Spleen (tissue), 11 donors: ENCODE results near the gene KIF5C. TPM values are rescaled to one million over a fixed set of nuclear protein-coding genes. Genes with fewer than 3 reads are reported as not detected.

Source experiments
- DNase-seq: peaks from one replicate; pipeline ENCODE4 v3.0.0-alpha.2; 2020
- H3K27ac ChIP-seq, 8 donors: fragments of 200-600 bp; sonication (generic) in 7 of 8; 1 replicate in 4 of 8; 2 replicates in 4 of 8; pipeline versions ENCODE4 v1.5.0 to v1.8.0; 2016 to 2021; ENCODE audit warnings: inconsistent platforms in 4 of 8, mild to moderate bottlenecking in 4 of 8, moderate library complexity in 1 of 8
- H3K27me3 ChIP-seq, 7 donors: fragments of 200-600 bp; sonication (generic) in 6 of 7; replicated peaks in 1 of 7; 1 replicate in 4 of 7; 2 replicates in 3 of 7; pipeline versions ENCODE4 v1.5.0 to v1.8.0; 2016 to 2021; ENCODE audit warnings: inconsistent platforms in 3 of 7, mild to moderate bottlenecking in 1 of 7
- H3K36me3 ChIP-seq, 6 donors: fragments of 200-600 bp; sonication (generic) in 5 of 6; 1 replicate in 4 of 6; 2 replicates in 2 of 6; pipeline versions ENCODE4 v1.5.0 to v1.8.0; 2016 to 2021; ENCODE audit warnings: inconsistent platforms in 2 of 6
- H3K4me1 ChIP-seq, 6 donors: fragments of 200-600 bp; sonication (generic) in 5 of 6; 1 replicate in 3 of 6; 2 replicates in 3 of 6; pipeline versions ENCODE4 v1.5.0 to v1.8.0; 2016 to 2021; ENCODE audit warnings: inconsistent platforms in 3 of 6
- H3K4me3 ChIP-seq, 8 donors: fragments of 200-600 bp; sonication (generic) in 7 of 8; 1 replicate in 4 of 8; 2 replicates in 4 of 8; pipeline versions ENCODE4 v1.5.0 to v1.8.0; 2016 to 2021; ENCODE audit warnings: inconsistent platforms in 4 of 8, mild to moderate bottlenecking in 4 of 8, moderate library complexity in 2 of 8
- H3K9me3 ChIP-seq, 8 donors: fragments of 200-600 bp; sonication (generic) in 7 of 8; 1 replicate in 4 of 8; 2 replicates in 4 of 8; pipeline versions ENCODE4 v1.5.0 to v1.8.0; 2016 to 2021; ENCODE audit warnings: inconsistent platforms in 4 of 8
- POLR2A ChIP-seq, 3 donors: fragments of 450-650 bp; IDR thresholded peaks; one replicate each; pipeline ENCODE4 v1.5.1; 2017; ENCODE audit warnings: antibody characterized with exemption in 3 of 3, mild to moderate bottlenecking in 1 of 3
- POLR2AphosphoS5 ChIP-seq, 3 donors: sonication (generic); formaldehyde crosslinking; IDR thresholded peaks; one replicate each; pipeline ENCODE4 v1.5.1; 2017; ENCODE audit warnings: antibody characterized with exemption in 3 of 3
- WGBS, 5 donors: extraction: QIAGEN DNeasy Blood & Tissue Kit in 3 of 5; methylation state at CpG; one replicate each; pipeline versions ENCODE4 v1.1.5 to v1.1.7; 2013 to 2018; 5-methylcytosine and 5-hydroxymethylcytosine counted together
- intact Hi-C: fragments of 100-400 bp; cut with DNase I; formaldehyde crosslinking; loops from one replicate; pipeline ENCODE4 v1.15.0; 2023; ENCODE audit warnings: low total_unique reads
- polyA plus RNA-seq, 3 donors: library from polyadenylated mRNA; stranded (reverse); fragments of 200-250 nt; gene quantifications; one replicate each; pipeline ENCODE4 v1.2.1, GENCODE V29; 2013
- total RNA-seq, 7 donors: library from RNA; depleted of rRNA in 3 of 7; stranded (reverse); fragments of >200 nt in 3 of 7; fragmentation: NEBNext Ultra II Directional in 4 of 7; extraction: Animal tissue kit (Norgen Biotek cat#: 25700) in 4 of 7; gene quantifications; one replicate each; pipeline versions ENCODE4 v1.1.0 to v1.2.1, GENCODE V29; 2016 to 2021
- TF ChIP-seq, protein P1 (sequence below), 11 experiments: fragments of 200-600 bp in 7 of 11; fragments of 450-650 bp in 4 of 11; sonication (generic) in 4 of 11; IDR thresholded peaks in 8 of 11; conservative IDR thresholded peaks in 3 of 11; 1 replicate in 7 of 11; 2 replicates in 4 of 11; pipeline versions ENCODE4 v1.4.0 to v1.8.0; 2016 to 2021; ENCODE audit warnings: antibody characterized with exemption in 11 of 11, inconsistent platforms in 4 of 11, mild to moderate bottlenecking in 1 of 11
- donor health status: healthy with polysubstance abuse.
- donor health status: DM: no; HTN: no; CAD: no; lungs with moderate emphysema.
- donor health status: DM: no; HTN: no; CAD: no.
- donor health status: Bipolar disorder and iron deficiency.
- donor health status: healthy.
- donor health status: DM: no; HTN: no; CAD: no.
- donor health status: DM: yes; HTN: yes; CAD: no.

KIF5C gene
- total and polyA plus RNA-seq, 10 donors: 0.61 to 8.3 (median 4.3) TPM

DNA sequence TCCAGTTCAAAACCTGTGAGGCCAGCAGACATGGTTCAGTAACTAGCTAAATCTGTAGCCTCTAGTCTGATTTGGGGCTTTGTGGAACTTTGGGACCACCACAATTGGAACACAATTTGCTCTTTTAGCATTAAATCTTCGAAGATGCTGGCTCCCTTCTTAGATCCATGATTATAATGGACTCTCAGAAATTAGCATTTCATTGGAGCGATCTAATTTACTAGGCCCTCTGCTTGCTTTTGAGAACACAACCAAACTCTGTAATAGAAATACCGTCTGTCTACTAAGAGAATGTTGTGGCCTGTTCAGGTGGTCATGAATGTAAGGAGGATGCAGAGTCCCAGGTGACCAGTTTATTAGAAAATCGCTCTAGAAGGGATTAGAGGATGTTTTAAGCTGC, 93.3 kb downstream of the KIF5C start:
- TF ChIP-seq POLR2AphosphoS5 (IDR thresholded peaks at IDR 0.05): no peak
- TF ChIP-seq, protein P1, sequence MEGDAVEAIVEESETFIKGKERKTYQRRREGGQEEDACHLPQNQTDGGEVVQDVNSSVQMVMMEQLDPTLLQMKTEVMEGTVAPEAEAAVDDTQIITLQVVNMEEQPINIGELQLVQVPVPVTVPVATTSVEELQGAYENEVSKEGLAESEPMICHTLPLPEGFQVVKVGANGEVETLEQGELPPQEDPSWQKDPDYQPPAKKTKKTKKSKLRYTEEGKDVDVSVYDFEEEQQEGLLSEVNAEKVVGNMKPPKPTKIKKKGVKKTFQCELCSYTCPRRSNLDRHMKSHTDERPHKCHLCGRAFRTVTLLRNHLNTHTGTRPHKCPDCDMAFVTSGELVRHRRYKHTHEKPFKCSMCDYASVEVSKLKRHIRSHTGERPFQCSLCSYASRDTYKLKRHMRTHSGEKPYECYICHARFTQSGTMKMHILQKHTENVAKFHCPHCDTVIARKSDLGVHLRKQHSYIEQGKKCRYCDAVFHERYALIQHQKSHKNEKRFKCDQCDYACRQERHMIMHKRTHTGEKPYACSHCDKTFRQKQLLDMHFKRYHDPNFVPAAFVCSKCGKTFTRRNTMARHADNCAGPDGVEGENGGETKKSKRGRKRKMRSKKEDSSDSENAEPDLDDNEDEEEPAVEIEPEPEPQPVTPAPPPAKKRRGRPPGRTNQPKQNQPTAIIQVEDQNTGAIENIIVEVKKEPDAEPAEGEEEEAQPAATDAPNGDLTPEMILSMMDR (IDR thresholded peaks at IDR 0.05 in 8 of 11, conservative IDR thresholded peaks at IDR 0.05 in 3 of 11): no peak
- no peak for TF ChIP-seq POLR2A (IDR thresholded peaks at IDR 0.05)
- H3K27ac ChIP-seq: no peak overlapping the region
- intact Hi-C loops: no loop called here
- 85 to 95% (median 87%) methylated on average over 4 of the region's 4 CpGs for WGBS, 5 donors
- H3K27me3 ChIP-seq: no peaks in the 10 kb centered on the region
- DNase-seq: no peak
- no peak overlapping the region for H3K4me3 ChIP-seq
- H3K36me3 ChIP-seq: no peaks in the 10 kb centered on the region
- peaks cover 0 to 24% (median 2%) of the 10 kb centered on the region in 6 donors for H3K4me1 ChIP-seq
- no peaks in the 10 kb centered on the region for H3K9me3 ChIP-seq

DNA sequence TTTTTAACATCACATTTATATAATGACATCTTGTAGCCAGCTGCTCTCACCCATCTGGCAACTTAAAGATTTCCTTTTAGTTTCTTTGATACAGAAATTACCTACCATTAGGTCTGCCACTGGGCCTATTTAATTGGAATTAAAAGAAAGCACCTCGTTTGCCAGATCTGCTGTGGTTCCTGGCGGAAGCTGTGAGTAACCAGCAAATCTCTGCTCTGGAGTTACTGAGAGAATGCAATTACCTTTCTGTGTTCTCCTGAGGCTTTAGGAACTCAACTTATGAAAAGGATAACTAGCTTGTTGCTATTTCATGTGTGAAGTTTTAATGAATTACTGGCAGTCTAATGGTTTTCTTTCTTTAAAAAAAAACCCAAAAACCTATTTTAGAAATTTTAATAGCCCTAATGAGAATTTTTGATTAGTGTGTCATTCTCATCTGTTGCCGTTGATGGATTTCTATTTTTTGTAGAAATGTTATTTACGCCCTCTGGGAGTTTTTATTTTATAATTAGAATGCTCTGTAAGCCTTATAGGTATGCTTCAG, 93.8 kb downstream of the KIF5C start:
- H3K9me3 ChIP-seq: no peaks in the 10 kb centered on the region
- peaks cover 0 to 24% (median 2%) of the 10 kb centered on the region in 6 donors for H3K4me1 ChIP-seq
- no peak for TF ChIP-seq POLR2A (IDR thresholded peaks at IDR 0.05)
- intact Hi-C loops: no loop called here
- no peak for DNase-seq
- no peaks in the 10 kb centered on the region for H3K36me3 ChIP-seq
- H3K27ac ChIP-seq: no peak overlapping the region
- no peak overlapping the region for H3K4me3 ChIP-seq
- no peaks in the 10 kb centered on the region for H3K27me3 ChIP-seq
- WGBS, 5 donors: 84 to 90% (median 87%) methylated on average over 4 of the region's 4 CpGs

DNA sequence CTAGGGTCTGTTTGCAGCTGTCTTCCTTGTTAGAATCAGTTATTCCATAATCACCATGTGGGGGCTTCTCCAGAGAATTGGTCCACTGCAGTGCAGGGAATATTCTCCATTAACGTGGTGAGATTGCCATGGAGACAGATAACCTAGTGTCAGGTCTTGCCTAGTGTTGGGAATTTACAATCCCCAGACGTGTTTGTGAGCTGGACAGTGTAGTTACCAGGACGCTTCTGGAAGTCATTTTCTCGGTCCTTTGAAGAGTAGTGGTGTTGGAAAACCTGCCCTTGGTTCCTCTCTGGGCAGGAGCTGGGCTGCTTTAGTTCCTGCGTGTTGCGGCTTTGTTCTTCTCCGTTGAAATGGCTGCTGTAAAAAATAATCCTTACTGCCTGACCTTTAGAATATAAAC, 94.6 kb downstream of the KIF5C start:
- WGBS, 5 donors: 79 to 90% (median 85%) methylated on average over 7 of the region's 7 CpGs
- H3K9me3 ChIP-seq: no peaks in the 10 kb centered on the region
- no peak overlapping the region for H3K27ac ChIP-seq
- peaks cover 0 to 24% (median 2%) of the 10 kb centered on the region in 6 donors for H3K4me1 ChIP-seq
- DNase-seq: no peak
- H3K4me3 ChIP-seq: no peak overlapping the region
- intact Hi-C loops: no loop called here
- no peaks in the 10 kb centered on the region for H3K36me3 ChIP-seq
- no peak for TF ChIP-seq POLR2A (IDR thresholded peaks at IDR 0.05)
- no peak for TF ChIP-seq POLR2AphosphoS5 (IDR thresholded peaks at IDR 0.05)
- TF ChIP-seq, protein P1 (IDR thresholded peaks at IDR 0.05 in 8 of 11, conservative IDR thresholded peaks at IDR 0.05 in 3 of 11): no peak
- no peaks in the 10 kb centered on the region for H3K27me3 ChIP-seq

DNA sequence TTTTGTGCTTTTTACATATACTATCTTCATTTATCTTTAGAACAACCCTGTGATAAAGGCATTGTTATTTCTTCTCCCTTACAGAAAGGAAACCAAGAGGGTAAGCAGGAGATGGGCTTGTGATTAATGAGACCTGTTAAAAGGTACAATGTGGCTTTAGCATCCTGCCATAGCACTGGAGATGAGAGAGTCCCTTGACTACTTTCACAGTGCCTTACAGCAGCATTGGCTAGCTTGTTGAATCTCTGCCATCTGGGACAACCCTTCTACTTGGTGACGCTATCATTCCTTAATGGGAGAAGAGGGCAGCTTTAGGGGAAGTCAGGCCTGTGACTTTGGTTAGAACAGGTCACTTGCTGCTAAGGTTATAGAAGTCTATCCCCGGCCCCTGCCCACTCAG, 95.4 kb downstream of the KIF5C start:
- TF ChIP-seq POLR2AphosphoS5 (IDR thresholded peaks at IDR 0.05) (no peak), POLR2A (IDR thresholded peaks at IDR 0.05) (no peak)
- TF ChIP-seq, protein P1 (IDR thresholded peaks at IDR 0.05 in 8 of 11, conservative IDR thresholded peaks at IDR 0.05 in 3 of 11): no peak
- Histone ChIP-seq H3K9me3 (no peaks in the 10 kb centered on the region), H3K4me3 (no peak overlapping the region), H3K36me3 (no peaks in the 10 kb centered on the region), H3K4me1 (peaks cover 0 to 22% (median 2%) of the 10 kb centered on the region in 6 donors), H3K27me3 (no peaks in the 10 kb centered on the region), H3K27ac (no peak overlapping the region)
- intact Hi-C loops: no loop called here
- 73 to 92% (median 81%) methylated on average over 2 of the region's 2 CpGs for WGBS, 5 donors
- no peak for DNase-seq

DNA sequence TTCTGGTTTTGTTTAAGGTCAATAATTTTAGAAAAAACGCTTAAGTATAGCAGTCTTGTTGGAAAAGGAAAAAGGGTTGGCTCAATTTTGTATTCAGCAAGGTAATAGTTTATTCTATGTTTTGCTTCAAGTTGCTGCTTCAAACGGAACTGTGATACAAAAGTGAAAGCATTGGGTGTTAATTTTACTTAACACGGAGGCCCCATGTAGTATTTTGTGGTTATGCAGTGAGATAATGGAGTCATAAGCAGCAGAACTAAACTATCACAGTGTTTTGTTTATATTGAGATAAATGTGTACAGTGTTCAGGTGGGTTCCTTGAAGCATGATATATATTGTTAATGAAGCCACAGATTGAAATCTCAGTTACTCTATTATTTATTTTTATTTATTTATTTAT, 96.5 kb downstream of the KIF5C start:
- no peak overlapping the region for H3K4me3 ChIP-seq
- intact Hi-C loops: no loop called here
- no peaks in the 10 kb centered on the region for H3K9me3 ChIP-seq
- no peak for DNase-seq
- H3K27ac ChIP-seq: no peak overlapping the region
- H3K27me3 ChIP-seq: no peaks in the 10 kb centered on the region
- whole genome bisulfite sequencing, 5 donors: 43 to 50% (median 49%) methylated on average over 3 of the region's 3 CpGs
- H3K36me3 ChIP-seq: no peaks in the 10 kb centered on the region
- peaks cover 0 to 14% (median 2%) of the 10 kb centered on the region in 6 donors for H3K4me1 ChIP-seq
- TF ChIP-seq, protein P1 (IDR thresholded peaks at IDR 0.05 in 8 of 11, conservative IDR thresholded peaks at IDR 0.05 in 3 of 11): no peak
- TF ChIP-seq POLR2AphosphoS5 (IDR thresholded peaks at IDR 0.05): no peak
- TF ChIP-seq POLR2A (IDR thresholded peaks at IDR 0.05): no peak
